ENCODE results near the gene SYNE2. TPM values are rescaled to one million over a fixed set of nuclear protein-coding genes. Genes with fewer than 3 reads are reported as not detected.

The SYNE2 gene
- polyA plus RNA-seq, 1 donor from 2014 or later: 82.3 TPM

DNA sequence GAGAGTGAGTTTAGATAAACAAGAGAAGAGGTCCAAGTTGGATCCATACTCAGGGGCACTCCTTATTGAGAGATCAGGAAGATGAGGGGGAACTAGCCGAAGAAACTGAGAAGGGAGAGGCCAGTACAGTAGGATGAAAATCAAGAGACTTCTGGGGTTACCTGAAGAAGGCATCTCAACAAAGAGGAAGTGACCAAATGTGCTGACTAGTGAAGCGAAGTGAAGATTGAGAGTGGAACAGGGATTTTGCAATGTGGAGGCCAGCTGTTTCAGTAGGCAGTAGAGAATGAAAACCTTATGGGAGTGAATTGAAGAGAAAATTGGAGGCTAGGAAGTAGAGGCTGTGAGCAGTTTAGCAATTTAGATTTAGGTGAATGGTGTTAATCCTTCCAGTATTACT, 153.0 kb downstream of the SYNE2 start:
- H3K9me3 ChIP-seq (ENCODE audit: low read length): no peaks in the 10 kb centered on the region
- H3K27ac ChIP-seq (ENCODE audit: low read length): no peak overlapping the region
- no peaks in the 10 kb centered on the region for H3F3A ChIP-seq (ENCODE audit: insufficient read depth, low read length, poor library complexity, severe bottlenecking)
- H3K4me2 ChIP-seq (ENCODE audit: low read length): no peak overlapping the region
- H3K9me2 ChIP-seq (ENCODE audit: insufficient read depth, low read length): no peaks in the 10 kb centered on the region
- no peak overlapping the region for H2AFZ ChIP-seq (ENCODE audit: low read depth, low read length)
- H3K27me3 ChIP-seq (ENCODE audit: insufficient read depth, low read depth, low read length): no peaks in the 10 kb centered on the region
- peaks cover 7% of the 10 kb centered on the region for H3K36me3 ChIP-seq (ENCODE audit: insufficient read depth, low read length)
- no peak overlapping the region for H3K9ac ChIP-seq (ENCODE audit: low read length)
- TF ChIP-seq, protein P1, sequence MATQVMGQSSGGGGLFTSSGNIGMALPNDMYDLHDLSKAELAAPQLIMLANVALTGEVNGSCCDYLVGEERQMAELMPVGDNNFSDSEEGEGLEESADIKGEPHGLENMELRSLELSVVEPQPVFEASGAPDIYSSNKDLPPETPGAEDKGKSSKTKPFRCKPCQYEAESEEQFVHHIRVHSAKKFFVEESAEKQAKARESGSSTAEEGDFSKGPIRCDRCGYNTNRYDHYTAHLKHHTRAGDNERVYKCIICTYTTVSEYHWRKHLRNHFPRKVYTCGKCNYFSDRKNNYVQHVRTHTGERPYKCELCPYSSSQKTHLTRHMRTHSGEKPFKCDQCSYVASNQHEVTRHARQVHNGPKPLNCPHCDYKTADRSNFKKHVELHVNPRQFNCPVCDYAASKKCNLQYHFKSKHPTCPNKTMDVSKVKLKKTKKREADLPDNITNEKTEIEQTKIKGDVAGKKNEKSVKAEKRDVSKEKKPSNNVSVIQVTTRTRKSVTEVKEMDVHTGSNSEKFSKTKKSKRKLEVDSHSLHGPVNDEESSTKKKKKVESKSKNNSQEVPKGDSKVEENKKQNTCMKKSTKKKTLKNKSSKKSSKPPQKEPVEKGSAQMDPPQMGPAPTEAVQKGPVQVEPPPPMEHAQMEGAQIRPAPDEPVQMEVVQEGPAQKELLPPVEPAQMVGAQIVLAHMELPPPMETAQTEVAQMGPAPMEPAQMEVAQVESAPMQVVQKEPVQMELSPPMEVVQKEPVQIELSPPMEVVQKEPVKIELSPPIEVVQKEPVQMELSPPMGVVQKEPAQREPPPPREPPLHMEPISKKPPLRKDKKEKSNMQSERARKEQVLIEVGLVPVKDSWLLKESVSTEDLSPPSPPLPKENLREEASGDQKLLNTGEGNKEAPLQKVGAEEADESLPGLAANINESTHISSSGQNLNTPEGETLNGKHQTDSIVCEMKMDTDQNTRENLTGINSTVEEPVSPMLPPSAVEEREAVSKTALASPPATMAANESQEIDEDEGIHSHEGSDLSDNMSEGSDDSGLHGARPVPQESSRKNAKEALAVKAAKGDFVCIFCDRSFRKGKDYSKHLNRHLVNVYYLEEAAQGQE (IDR thresholded peaks at IDR 0.05; ENCODE audit: borderline replicate concordance): no peak
- H4K20me1 ChIP-seq (ENCODE audit: insufficient read depth): no peaks in the 10 kb centered on the region
- H3K79me2 ChIP-seq (replicated peaks; ENCODE audit: insufficient read depth, low read length): no peaks in the 10 kb centered on the region
- H3K4me3 ChIP-seq (ENCODE audit: low read length): no peak overlapping the region

DNA sequence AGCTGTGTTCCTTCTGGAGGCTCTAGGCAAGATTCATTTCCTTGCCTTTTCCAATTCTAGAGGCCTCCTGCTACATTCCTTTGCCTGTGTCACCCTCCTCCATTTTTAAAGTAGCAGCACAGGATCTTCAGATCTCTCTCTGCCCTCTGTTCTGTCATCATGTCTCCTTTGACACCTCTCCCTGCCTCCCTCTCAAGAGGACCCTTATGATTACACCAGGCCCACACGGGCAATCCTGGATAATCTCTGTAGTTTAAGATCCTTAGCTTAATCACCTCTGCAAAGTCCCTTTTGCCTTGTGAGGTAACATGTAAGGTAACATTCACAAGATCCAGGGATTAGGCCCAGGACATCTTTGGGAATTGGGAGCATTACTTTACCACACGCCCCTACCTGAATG, 155.2 kb downstream of the SYNE2 start:
- H3K4me3 ChIP-seq (ENCODE audit: low read length): no peak overlapping the region
- H3K36me3 ChIP-seq (ENCODE audit: insufficient read depth, low read length): no peaks in the 10 kb centered on the region
- H3K27ac ChIP-seq (ENCODE audit: low read length): no peak overlapping the region
- H3K9me3 ChIP-seq (ENCODE audit: low read length): no peaks in the 10 kb centered on the region
- TF ChIP-seq MXI1 (conservative IDR thresholded peaks at IDR 0.05; ENCODE audit: poor library complexity, severe bottlenecking) (no peak), EP300 (conservative IDR thresholded peaks at IDR 0.05; ENCODE audit: poor library complexity, severe bottlenecking) (no peak)
- H3F3A ChIP-seq (ENCODE audit: insufficient read depth, low read length, poor library complexity, severe bottlenecking): no peaks in the 10 kb centered on the region
- H2AFZ ChIP-seq (ENCODE audit: low read depth, low read length): no peak overlapping the region
- H3K79me2 ChIP-seq (replicated peaks; ENCODE audit: insufficient read depth, low read length): no peaks in the 10 kb centered on the region
- H3K4me2 ChIP-seq (ENCODE audit: low read length): no peak overlapping the region
- H4K20me1 ChIP-seq (ENCODE audit: insufficient read depth): no peaks in the 10 kb centered on the region
- H3K27me3 ChIP-seq (ENCODE audit: insufficient read depth, low read depth, low read length): no peaks in the 10 kb centered on the region
- no peaks in the 10 kb centered on the region for H3K9me2 ChIP-seq (ENCODE audit: insufficient read depth, low read length)
- H3K9ac ChIP-seq (ENCODE audit: low read length): no peak overlapping the region

DNA sequence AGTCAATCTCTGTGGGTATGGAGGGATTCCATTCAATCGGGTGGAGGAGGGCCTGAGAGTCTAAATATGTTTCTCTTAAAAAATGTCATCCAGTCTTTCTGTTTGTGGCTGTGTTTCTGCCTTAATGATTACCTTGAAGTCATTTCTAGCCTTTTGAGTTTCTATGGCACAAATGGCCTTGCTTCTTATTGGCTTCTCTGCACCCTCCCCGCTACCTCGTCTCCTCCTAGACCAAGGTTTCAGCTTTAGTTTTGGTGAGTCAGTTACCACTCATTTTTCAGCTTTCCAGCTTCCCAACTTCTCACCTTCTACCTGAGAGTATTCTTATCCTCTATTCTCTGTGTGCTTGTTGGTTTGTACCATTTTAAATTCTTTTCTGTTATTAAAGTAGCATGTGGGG, 159.2 kb downstream of the SYNE2 start:
- Histone ChIP-seq H3K36me3 (ENCODE audit: insufficient read depth, low read length) (no peaks in the 10 kb centered on the region), H3K4me2 (ENCODE audit: low read length) (no peak overlapping the region), H3F3A (ENCODE audit: insufficient read depth, low read length, poor library complexity, severe bottlenecking) (no peaks in the 10 kb centered on the region), H3K4me3 (ENCODE audit: low read length) (no peak overlapping the region), H3K27ac (ENCODE audit: low read length) (no peak overlapping the region), H3K9me3 (ENCODE audit: low read length) (peaks cover 4% of the 10 kb centered on the region), H3K9ac (ENCODE audit: low read length) (no peak overlapping the region), H4K20me1 (ENCODE audit: insufficient read depth) (no peaks in the 10 kb centered on the region), H2AFZ (ENCODE audit: low read depth, low read length) (no peak overlapping the region), H3K27me3 (ENCODE audit: insufficient read depth, low read depth, low read length) (no peaks in the 10 kb centered on the region), H3K79me2 (replicated peaks; ENCODE audit: insufficient read depth, low read length) (peaks cover 3% of the 10 kb centered on the region), H3K9me2 (ENCODE audit: insufficient read depth, low read length) (no peaks in the 10 kb centered on the region)
- no peak for TF ChIP-seq SMC3 (conservative IDR thresholded peaks at IDR 0.05; ENCODE audit: poor library complexity)
- TF ChIP-seq TAF1 (IDR thresholded peaks at IDR 0.05; ENCODE audit: low read depth): no peak
- no peak for TF ChIP-seq EZH2 (IDR thresholded peaks at IDR 0.05; ENCODE audit: borderline replicate concordance, insufficient read depth, low read length, poor library complexity, severe bottlenecking)
- no peak for TF ChIP-seq RAD21 (conservative IDR thresholded peaks at IDR 0.05)
- TF ChIP-seq, protein P1 (IDR thresholded peaks at IDR 0.05; ENCODE audit: borderline replicate concordance): no peak
- TF ChIP-seq, protein P2, sequence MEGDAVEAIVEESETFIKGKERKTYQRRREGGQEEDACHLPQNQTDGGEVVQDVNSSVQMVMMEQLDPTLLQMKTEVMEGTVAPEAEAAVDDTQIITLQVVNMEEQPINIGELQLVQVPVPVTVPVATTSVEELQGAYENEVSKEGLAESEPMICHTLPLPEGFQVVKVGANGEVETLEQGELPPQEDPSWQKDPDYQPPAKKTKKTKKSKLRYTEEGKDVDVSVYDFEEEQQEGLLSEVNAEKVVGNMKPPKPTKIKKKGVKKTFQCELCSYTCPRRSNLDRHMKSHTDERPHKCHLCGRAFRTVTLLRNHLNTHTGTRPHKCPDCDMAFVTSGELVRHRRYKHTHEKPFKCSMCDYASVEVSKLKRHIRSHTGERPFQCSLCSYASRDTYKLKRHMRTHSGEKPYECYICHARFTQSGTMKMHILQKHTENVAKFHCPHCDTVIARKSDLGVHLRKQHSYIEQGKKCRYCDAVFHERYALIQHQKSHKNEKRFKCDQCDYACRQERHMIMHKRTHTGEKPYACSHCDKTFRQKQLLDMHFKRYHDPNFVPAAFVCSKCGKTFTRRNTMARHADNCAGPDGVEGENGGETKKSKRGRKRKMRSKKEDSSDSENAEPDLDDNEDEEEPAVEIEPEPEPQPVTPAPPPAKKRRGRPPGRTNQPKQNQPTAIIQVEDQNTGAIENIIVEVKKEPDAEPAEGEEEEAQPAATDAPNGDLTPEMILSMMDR (IDR thresholded peaks at IDR 0.05; ENCODE audit: poor library complexity, severe bottlenecking): no peak
- TF ChIP-seq EP300 (conservative IDR thresholded peaks at IDR 0.05; ENCODE audit: poor library complexity, severe bottlenecking): no peak
- TF ChIP-seq MXI1 (conservative IDR thresholded peaks at IDR 0.05; ENCODE audit: poor library complexity, severe bottlenecking): no peak
- TF ChIP-seq POLR2AphosphoS5 (IDR thresholded peaks at IDR 0.05): no peak

All from neural cell (in vitro differentiated cells).